Hematopoietic multipotent progenitor cell treated with erythropoietin and hydrocortisone succinate and interleukin-3 and kit ligand, for 17 days (in vitro differentiated cells): Measurements from ENCODE around the gene SERF2.
"Not testable (repeated sequence)": the region's sequence is repeated elsewhere in the genome, so short reads cannot be mapped to it uniquely, and the experiment has no call there.

Experiments
- DNase-seq: peaks from one replicate; pipeline ENCODE4 v3.0.0-alpha.2; 2015; ENCODE audit warnings: low spot score

The SERF2 gene

DNA sequence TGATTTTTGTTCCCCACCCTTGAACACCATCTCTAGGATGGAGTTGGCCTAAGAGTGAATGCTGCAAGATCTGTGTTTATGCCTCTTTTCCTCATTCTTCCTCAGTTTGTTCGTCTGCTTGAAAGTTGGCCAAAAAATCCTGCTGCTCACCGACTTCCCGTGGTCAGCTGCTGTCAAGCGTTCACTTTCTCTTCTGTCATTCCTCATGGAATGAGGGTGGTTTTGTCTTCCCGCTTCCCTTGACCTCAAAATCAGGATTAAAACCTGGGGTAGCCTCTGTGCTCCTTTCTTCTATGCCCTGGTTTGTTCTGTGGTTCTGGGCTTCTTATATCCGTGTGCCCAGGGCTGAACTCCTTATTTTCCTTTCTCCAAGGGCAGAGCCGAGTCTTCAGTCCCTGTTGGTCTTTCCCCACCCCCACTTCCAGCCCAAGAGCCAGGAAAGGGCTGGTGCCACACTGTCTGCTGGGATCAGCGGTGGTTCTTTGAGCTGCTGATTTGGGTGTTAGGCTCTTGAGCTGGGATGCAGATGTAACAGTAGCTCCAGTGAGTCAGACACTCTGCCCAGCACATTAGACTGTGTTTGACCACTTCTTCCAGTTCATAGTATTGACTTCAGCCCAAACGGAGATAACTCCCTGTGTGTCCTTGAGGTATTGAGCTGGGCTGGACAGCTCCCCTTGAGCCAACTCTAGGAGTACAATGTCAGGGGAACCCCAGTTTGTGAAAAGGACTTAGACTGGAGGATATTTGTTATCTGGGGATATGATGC is 2.3 kb downstream of the SERF2 start:
- no peak for DNase-seq

- no peak for DNase-seq
These were observed 3.1 kb downstream of the SERF2 start for GRCh38 chr15:43795197-43795596.

DNA sequence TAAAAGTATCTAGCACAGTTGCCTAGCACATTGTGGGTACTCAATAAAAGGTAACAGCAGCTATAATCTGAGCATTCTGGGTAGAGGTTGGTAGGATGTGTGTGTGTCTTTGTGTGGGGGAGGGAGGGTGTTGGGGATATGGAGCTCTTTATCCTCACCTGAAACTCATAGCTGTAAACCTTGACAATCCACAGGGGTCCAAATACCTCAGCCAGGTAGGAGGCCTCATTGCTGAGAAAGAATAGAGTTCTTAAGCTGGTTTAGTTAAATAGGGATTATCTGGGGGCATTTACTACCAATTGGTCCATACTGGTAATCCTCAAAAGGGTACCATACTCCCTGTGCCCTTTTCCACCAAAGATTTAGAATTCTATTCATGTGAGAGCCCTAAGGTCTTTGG is 3.9 kb downstream of the SERF2 start:
- no peak for DNase-seq

DNA sequence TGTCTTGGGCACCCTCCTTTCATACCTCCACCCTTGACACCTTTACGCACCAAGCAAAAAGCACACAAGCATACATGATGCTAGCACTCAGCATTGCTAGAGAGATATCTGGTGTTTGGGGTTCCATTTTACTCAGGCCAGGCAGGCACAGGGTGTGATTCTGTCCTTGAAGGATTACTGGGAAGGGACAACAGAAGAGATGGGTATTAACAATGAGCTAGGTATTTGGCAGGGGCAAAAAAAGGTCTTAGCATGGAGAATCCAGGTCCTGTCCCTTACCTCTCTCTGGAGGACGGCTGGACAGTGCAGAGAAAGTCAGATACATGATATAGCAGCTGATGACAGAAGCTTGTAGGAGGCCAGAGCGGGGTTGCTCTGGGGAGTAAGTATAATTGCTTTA is 4.4 kb downstream of the SERF2 start:
- no peak for DNase-seq

GRCh38 chr15:43799209-43799944 is 7.3 kb downstream of the SERF2 start:
- DNase-seq, result no peak

DNA sequence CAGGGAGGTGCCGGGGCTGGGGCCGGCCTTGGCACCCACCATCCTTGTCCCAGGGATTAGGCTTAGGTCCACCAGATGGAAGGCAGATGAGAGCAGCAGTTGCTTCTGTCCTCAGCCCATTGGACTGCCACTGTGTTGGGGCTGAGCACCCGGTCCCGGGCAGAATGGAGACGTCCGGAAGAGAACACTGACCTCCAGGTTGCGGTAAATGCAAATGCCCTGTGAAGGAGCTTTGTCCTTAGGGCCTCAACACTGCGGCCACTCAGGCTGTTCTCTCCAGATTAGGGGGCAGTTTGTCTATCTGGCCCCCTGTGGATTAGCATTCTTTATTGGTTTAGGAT is 7.8 kb downstream of the SERF2 start, which contains the start of gene SERINC4:
Gene SERINC4 (minus strand): TSS at position 276 of the 341 bp plus-strand sequence. CDS start 234 bp downstream, at position 42.
- DNase-seq, result no peak

GRCh38 chr15:43800286-43801141 is 8.4 kb downstream of the SERF2 start, which contains the start of gene HYPK:
Gene HYPK (plus strand): TSS chr15:43800599. CDS start chr15:43800623, 24 bp downstream.
- DNase-seq, result peak; percentile 93

DNA sequence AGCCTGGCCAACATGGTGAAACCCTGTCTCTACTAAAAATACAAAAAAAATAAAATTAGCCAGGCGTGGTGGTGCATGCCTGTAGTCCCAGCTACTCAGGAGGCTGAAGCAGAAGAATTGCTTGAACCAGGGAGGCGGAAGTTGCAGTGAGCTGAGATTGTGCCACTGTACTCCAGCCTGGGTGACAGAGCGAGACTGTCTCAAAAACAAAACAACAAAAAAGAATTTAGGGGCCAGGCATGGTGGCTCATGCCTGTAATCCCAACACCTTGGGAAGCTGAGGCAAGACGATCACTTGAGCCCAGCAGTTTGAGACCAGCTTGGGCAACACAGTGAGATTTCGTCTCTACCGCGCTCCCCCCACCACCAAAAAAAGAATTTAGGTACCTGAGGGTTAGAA is 10.6 kb downstream of the SERF2 start:
- DNase-seq, result not testable (repeated sequence)

- no peak for DNase-seq
These were observed 16.4 kb downstream of the SERF2 start for GRCh38 chr15:43808435-43808950.

- no peak for DNase-seq
These were observed 17.0 kb downstream of the SERF2 start for GRCh38 chr15:43808960-43809678.

DNA sequence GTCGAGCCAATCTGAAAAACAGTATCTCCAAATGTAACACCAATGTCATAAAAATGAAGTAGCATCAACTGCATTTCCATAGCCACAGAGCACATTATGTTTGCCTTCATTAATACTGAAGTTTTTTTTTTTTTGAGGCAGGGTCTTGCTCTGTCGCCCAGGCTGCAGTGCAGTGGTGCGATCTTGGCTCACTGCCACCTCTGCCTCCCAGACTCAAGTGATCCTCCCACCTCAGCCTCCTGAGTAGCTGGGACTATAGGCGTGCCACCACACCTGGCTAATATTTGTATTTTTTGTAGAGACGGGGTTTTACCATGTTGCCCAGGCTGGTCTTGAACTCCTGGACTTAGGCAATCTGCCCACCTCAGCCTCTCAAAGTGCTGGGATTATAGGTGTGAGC is 22.9 kb downstream of the SERF2 start:
- not testable (repeated sequence) for DNase-seq

- no peak for DNase-seq
These were observed 29.4 kb downstream of the SERF2 start for GRCh38 chr15:43821505-43821904.

GRCh38 chr15:43824302-43825246 is 32.5 kb downstream of the SERF2 start, which contains the start of gene MFAP1:
Gene MFAP1 (minus strand): TSS chr15:43824690. CDS start chr15:43824569, 121 bp downstream.
- peak; percentile 93 for DNase-seq

- not testable (repeated sequence) for DNase-seq
These were observed 33.2 kb downstream of the SERF2 start for GRCh38 chr15:43825305-43825704.

- no peak for DNase-seq
These were observed 33.9 kb downstream of the SERF2 start for GRCh38 chr15:43826029-43826507.

- DNase-seq, result peak; percentile 65
These were observed 34.6 kb downstream of the SERF2 start, which contains the start of gene WDR76 for GRCh38 chr15:43826508-43827341. Gene WDR76 (plus strand): TSS chr15:43827002. CDS start chr15:43827033, 31 bp downstream.

GRCh38 chr15:43828061-43828657 is 36.0 kb downstream of the SERF2 start:
- DNase-seq, result no peak

GRCh38 chr15:43829951-43830540 is 37.9 kb downstream of the SERF2 start:
- DNase-seq, result not testable (repeated sequence)
